GM21528 (cell line): ENCODE measurements around the gene TTLL8.

Experiments used
- ATAC-seq: cut with Tn5 transposase; IDR thresholded peaks from one replicate; pipeline ENCODE4 v1.9.1; 2021; ENCODE audit warnings: mild to moderate bottlenecking, moderate library complexity; ENCODE audit not compliant: unreplicated experiment, low FRiP score

TTLL8 gene

DNA sequence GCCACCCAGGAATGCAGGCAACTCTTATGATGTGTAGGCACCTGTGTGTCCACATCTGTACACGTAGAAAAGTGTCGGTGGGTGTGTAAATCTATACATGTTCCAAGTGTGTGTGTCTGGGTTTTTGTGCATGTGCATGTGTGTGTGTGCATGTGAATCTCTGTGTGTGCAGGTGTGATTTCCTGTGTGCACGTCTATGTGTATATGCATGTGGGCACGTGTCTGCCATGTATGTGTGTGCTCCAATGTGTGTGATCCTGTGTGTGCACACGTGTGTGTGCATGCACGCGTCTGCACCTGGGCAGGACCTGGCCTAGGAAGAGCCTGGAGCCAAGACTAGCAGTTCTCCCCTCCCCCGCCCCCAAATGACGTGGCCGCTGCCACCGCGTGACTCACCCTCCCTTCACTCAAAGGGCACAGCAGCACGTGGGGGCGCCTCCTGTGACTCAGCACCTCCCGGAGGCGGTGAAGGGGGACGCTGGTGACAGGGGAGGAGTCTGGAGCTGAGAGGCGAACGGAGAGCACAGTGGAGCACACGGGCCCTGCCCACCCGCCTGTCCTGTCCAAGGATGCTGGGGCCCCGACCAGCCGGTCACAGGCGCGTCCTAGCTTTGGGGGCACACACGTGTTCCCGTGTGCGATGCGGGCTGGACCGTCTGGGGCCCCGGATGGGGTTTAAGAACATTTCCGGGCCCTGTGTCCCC lies 87.4 kb downstream of the TTLL8 start:
- ATAC-seq = peak; percentile 49

- no peak for ATAC-seq
Measured at GRCh38 chr22:49969751-49970527, 88.2 kb downstream of the TTLL8 start.

DNA sequence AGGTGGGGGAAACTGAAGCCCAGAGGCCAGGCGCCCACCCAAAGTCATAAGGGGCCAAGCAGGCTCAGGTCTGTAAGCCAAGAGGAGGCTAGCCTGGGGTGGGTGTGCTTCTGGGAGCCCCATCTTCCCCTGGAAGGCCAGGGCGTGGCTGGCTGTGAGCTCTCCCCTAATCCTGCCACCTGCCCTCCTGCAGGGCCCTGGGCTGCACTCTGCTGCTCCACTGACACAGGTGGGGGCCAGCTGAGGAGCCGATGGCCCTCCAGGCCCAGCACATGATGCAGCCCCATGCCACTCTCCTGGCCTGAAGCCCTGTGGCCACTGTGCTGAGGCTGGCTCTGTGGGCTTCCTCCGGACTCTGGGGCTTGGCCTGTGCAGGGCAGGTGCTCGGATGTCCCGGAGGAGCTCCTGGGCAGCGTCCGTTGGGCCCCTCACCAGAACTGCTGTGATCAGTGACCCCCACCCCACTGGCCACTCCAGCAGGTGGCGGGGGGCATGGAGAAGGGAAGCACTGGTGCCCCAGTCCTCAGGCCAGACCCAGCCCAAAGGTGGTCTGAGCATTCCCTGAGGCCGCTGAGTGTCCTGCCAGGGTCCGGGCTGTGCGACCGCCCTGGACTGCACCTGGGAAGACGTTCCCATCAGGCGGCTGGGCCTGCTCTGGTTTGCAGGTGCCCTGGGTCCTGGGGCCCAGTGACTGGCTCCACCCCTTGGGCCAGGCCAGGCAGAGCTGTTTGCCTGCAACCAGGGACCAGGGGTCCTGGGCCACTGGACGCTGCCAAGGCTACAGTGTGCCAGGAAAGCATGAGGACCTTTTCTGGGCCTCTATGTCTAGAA lies 89.1 kb downstream of the TTLL8 start:
- no peak for ATAC-seq
